HG02885 (cell line): ENCODE data around the gene DDIT3.

Source experiments
- ATAC-seq: cut with Tn5 transposase; IDR thresholded peaks from one replicate; pipeline ENCODE4 v1.9.1; 2021; ENCODE audit warnings: mild to moderate bottlenecking; ENCODE audit not compliant: unreplicated experiment, poor library complexity

The DDIT3 gene

DNA sequence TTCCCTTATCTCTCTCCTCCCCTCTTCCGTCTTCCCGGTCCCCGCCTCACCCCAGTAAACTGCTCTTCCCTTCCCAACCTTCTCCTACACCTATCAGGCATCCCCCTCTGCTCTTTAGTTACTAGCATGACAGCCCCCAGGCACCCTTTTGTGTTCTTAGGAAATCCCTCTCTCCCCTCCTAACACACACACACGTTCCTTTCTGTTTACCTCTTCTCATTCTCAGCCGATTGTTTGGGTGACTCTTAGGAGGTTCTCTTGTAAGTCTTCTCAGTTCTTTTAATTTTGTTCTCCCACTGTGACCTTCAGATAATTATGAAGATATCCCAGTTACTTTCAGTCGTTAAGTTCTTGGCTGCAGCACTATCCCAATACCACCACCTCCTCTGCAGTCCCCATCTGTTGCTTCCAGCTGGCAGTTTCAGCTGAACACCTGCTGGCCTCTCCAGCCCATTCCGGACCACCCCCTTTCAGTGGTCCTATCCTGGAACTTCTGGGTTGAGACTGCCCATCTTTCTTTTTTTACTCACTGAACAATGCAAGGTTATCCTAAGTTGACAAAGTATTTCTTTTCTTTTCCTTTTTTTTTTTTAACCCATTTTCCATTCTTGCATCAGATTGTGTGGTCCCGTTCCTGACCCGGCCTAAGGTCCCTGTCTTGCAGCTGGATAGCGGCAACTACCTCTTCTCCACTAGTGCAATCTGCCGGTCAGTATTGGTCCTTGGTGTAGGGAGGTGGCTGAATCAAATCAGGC is 31.7 kb downstream of the DDIT3 start:
- ATAC-seq: no peak

DNA sequence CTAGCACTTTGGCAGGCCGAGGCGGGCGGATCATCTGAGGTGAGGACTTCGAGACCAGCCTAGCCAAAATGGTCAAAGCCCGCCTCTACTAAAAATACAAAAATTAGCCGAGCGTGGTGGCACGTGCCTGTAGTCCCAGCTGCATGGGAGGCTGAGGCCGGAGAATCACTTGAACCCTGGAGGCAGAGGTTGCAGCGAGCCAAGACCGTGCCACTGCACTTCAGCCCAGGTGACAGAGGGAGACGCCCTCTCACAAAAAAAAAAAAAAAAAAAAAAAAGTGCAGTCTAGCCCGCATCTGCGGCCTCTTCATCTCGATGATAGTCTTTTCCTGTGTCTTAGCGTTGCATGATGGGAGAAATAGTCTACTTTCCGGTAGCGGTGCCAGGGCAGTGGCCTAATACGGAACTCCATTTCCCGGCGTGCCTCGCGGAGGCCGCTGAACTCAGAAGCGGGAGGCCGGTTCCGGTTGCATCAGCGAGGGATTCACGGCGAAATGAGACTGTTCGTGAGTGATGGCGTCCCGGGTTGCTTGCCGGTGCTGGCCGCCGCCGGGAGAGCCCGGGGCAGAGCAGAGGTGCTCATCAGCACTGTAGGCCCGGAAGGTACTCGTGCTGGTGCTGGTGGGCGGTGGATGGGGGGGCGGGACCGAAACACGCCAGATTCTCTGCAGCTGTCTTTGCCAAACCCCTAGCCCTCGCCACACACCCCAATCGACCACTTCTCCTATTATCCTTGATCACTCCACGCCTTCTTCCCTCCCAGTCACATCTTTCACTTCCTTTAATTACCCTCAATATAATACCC is 32.5 kb downstream of the DDIT3 start, which contains the start of gene MARS1:
Gene MARS1 (plus strand): TSS at position 472 of the 805 bp plus-strand sequence. CDS start 23 bp downstream, at position 495.
- ATAC-seq: peak; percentile 99

GRCh38 chr12:57487055-57487596 is 33.2 kb downstream of the DDIT3 start:
- no peak for ATAC-seq

GRCh38 chr12:57485695-57486094 is 34.6 kb downstream of the DDIT3 start:
- no peak for ATAC-seq

- ATAC-seq: no peak
Observed at GRCh38 chr12:57483466-57483865, 36.8 kb downstream of the DDIT3 start.

DNA sequence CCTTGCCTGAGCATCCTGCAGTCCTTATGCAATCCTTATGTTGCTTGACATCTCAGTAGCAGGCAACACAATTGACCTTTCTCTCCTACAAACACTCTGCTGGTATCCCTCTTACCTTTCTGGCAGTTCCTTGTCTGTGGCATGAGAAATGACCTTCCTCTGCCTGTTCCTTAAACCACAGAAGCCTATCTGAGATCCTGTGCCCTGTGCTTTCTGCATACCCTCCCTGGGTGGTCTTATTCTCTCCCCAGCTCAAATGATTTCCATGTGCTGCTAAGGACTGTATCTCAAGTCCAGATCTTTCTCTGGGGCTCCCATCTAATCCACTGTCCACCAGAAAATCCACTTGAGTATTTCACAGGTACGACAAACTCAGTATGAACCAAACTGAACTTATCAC is 38.6 kb downstream of the DDIT3 start:
- ATAC-seq: no peak

GRCh38 chr12:57479376-57480115 is 40.8 kb downstream of the DDIT3 start, which contains the start of gene ARHGAP9:
Gene ARHGAP9, minus strand, starts transcription at chr12:57479866. Its CDS starts 460 bp downstream, at chr12:57479406.
- peak; percentile 37 for ATAC-seq

DNA sequence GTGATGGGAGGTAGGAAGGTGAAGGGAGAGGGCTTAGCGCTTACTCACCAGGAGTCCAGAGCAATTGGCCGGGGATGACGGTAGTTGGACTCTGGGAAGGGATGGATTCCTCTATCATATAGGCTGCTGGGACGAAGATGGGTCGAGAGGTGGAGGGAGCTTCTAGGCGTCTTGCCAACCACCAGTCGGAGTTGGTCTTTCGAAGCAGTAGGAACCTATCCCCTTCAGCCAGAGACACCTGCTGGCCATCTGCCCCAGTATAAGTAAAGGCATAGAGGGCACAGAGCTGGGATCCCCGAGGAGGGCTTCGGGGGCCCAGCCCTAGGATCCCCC is 41.3 kb downstream of the DDIT3 start:
- peak; percentile 16 for ATAC-seq

DNA sequence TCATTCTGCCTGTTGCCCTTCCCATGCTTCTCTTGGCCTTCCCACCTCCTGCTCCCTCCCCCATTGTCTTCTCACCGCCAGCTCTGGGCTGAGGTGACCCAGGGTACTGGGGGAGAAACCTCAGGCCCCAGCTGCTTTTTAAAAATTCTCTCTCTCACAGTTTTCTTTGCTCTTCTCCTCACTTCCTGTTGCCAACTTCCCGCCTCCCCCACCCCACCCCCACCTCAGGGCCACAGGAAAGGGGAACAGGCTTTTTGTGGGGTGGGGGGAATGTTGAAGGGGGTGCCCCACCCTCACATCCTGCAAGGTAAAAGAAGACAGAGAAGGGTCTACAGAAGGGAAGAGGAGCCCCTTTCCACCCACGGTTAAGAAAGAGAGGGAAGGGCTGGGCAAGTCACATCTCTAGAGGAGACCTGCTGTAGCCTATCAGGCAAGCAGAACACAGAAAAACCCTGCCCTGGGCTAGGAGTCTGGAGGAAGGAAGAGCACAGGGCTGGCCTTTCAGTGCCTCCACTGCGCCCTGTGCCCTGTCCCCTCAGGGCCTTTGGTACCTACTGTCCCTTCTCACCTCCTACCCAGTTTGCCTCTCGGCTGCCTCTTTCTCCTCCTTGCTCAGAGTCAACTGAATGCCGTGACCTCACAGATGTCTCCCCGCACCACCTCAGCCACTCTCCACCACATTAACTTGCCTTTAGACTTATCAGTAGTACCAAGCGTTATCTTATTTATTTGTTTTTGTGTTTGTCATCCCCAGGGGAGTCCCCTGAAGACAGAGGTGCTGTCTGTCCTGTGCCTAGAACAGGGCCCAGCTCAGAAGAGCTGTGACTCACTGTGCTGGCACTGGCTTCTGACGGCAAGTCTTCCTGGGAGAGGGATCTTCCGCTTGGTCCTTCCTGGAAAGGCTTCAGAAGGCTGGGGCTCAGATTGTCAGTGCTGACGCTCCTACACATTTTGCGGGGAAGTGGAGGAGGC is 42.3 kb downstream of the DDIT3 start:
- peak; percentile 37 for ATAC-seq

DNA sequence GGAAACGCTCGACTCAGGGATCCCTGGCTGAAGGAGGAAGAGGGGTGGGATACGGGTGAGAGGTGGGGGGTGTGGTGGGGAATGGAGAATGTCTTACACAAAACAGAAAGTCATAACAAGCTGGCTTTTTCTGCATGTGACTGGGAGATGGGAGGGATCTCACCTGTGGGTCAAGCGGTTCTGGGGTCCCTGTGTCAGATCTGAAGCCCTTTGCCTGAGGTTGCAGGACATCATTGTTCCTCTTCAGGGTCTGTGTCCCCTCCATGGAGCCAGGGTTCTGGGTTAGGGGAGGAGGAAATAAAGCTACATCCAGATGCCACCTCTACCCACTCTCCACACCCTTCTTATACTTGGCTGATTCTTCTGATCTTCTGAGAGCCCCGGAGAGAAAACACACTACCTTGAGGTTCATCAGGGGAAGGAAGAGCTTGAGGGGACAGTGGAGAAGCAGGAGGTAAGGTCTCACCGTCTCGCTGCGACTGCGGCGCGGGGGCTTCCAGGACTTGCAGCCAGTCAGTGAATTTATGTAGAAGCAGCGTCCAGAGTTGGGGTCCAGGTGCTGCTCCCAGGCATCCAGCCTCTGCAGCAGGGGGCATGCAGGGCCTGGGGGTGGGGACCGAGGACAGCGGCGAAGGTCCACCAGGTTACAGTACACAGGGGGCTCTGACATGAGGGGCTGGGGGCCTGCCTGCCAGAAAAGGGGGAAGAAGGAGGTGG is 43.2 kb downstream of the DDIT3 start:
- ATAC-seq: no peak

DNA sequence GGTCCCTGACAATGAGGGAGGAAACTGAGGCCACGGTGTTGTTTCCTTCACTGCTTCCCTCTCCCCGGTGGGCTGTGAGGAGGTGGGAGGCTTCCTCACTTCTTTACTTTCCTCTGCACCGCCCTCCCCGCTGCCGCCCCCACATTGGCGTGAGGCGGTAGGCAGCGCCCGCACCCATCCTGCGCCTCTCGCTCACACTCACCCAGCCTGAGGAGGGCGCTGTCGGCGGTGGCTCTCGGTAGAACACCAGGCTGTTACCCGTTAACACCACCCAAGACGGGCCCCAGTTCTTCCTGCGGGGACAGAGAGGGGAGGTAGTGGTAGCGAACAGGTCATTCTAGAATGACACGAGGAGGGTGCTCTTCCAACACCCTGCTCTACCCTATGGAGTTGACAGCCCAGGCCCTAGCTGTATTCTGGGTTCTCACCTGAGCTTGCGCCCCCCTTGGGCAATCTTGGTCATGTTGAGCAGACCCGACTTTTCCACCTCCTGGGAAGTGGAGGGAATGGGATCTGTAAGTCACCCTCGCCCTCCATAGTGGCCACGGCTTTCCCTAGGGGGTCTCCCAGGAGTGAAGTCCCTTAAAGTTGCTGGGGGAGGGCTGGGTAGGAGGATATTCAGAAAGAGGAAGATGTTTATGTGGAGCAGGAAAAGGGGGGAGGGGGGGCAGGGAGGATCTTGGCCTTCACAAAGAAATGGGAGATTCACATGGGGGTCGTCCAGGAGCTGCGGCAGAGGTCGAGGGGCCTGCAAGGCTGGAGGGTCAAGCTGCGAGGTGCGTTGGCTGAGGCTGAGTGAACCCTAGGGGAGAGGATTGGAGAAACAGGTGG is 43.9 kb downstream of the DDIT3 start:
- ATAC-seq: no peak

GRCh38 chr12:57475271-57476161 is 44.8 kb downstream of the DDIT3 start:
- no peak for ATAC-seq

DNA sequence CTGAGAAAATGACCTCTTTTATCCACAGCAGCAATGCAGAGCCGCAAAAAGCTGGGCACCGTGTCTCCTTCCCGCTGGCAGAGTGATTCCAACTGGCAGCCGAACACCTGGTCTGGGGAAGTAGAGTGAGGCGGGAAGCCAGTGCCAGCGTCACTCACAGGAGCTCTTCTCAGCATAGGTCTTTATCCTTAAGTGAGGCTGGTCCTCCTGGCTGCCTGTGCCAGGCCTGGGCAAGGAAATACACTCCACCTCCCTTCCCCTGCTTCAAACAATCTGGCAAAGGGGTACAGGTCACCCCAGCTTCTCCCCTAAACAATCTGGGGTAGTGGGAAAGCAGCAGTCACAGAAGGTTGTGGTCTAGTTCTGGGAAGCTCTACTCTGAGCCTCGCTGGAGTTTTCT is 45.5 kb downstream of the DDIT3 start:
- no peak for ATAC-seq

DNA sequence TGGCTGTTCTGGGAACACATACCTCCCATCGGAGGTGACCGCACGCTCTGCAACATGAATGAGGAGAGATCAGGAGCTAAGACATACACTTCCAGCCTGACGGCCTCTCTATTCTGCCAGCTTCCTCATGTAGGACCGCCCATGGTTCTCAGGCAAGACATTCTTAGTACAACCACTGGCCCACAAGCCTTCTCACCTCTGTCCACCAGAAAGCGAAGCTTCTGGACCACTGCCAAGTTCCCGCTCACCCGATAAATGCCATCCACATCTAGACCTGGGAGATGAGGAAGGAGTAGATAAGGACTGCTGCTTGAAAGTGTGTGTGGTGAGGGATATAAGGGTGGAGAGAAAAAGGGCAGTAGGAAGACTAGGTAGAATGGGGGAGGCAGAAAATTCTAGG is 45.9 kb downstream of the DDIT3 start:
- no peak for ATAC-seq

- ATAC-seq: no peak
Observed at GRCh38 chr12:57473886-57474285, 46.4 kb downstream of the DDIT3 start.

GRCh38 chr12:57473392-57473791 is 46.9 kb downstream of the DDIT3 start:
- no peak for ATAC-seq

DNA sequence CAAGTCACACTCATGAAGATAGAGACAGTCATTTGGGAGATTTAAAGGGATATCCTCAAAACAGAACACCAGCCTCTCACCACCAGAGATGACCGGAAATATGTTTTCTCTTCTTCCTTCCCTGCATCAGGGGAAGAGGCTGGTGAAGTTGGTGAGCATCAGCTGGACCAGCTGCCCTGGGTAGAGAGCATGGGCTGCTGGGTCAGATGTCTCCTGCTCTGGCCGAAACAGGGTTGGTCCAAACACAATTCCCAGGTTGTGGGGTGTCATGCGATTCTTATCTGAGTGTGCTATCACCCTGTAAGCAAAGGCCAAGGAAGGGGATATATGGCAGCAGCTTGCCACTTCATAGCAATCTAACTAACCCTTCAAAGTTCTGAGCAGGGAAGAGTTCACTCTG is 47.9 kb downstream of the DDIT3 start:
- no peak for ATAC-seq
